RWPE2 (cell line): ENCODE results near the gene AOPEP.

Experiments
- ATAC-seq: fragments of 200-7000 bp; cut with Tn5 transposase; 3 replicates; pipeline ENCODE4 v1.9.1; 2021; ENCODE audit warnings: low read depth
- DNase-seq: peaks from one replicate; pipeline ENCODE4 v3.0.0-alpha.2; 2020; ENCODE audit warnings: low spot score
- H3K27ac ChIP-seq: fragments of 450-650 bp; 2 replicates; pipeline ENCODE4 v1.5.1; 2017; ENCODE audit warnings: mild to moderate bottlenecking; ENCODE audit not compliant: poor library complexity, severe bottlenecking
- H3K27me3 ChIP-seq: fragments of 250-450 bp; sonication (Bioruptor Pico); 2 replicates; pipeline ENCODE4 v1.5.1; 2021; ENCODE audit warnings: mild to moderate bottlenecking, moderate library complexity; ENCODE audit not compliant: insufficient read depth, poor library complexity, severe bottlenecking
- H3K36me3 ChIP-seq: fragments of 250-450 bp; sonication (Bioruptor Pico); 2 replicates; pipeline ENCODE4 v1.5.1; 2020; ENCODE audit warnings: low read depth, mild to moderate bottlenecking, moderate library complexity
- H3K4me1 ChIP-seq: fragments of 250-450 bp; sonication (Bioruptor Pico); 2 replicates; pipeline ENCODE4 v1.5.1; 2021; ENCODE audit warnings: mild to moderate bottlenecking, moderate library complexity; ENCODE audit not compliant: insufficient read depth, poor library complexity, severe bottlenecking
- H3K4me3 ChIP-seq: fragments of 250-450 bp; sonication (Bioruptor Pico); 2 replicates; pipeline ENCODE4 v1.5.1; 2021; ENCODE audit warnings: mild to moderate bottlenecking, moderate library complexity; ENCODE audit not compliant: severe bottlenecking
- H3K9me3 ChIP-seq: fragments of 250-450 bp; sonication (Bioruptor Pico); 2 replicates; pipeline ENCODE4 v1.5.1; 2021; ENCODE audit warnings: mild to moderate bottlenecking, moderate library complexity; ENCODE audit not compliant: severe bottlenecking
- TF ChIP-seq, protein P1 (sequence below): fragments of 450-650 bp; IDR thresholded peaks from one replicate; pipeline ENCODE4 v1.5.1; 2017; ENCODE audit warnings: mild to moderate bottlenecking, moderate library complexity; ENCODE audit not compliant: poor library complexity, severe bottlenecking

Gene AOPEP

DNA sequence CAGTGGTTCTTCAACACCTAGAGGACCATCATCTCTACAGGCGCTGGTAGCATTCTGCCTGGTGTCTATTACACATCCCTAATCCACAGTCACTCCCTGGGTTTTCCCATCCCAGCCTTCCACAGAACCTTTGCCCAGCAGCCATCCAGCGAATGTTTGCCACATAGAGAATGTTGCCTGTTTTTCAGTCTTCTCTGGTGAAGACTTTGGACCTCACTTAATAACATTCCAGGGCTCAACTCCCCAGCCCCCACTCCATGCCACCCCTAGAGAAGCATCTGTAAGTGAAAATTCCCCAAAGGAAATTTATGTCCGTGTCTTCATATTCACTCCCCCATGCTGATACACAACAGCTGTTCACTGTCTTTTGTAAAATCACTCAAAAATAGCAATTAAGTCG, 249.6 kb downstream of the AOPEP start:
- no peak overlapping the region for H3K27ac ChIP-seq
- H3K4me3 ChIP-seq: no peak overlapping the region
- DNase-seq: no peak
- ATAC-seq: no peak
- no peaks in the 10 kb centered on the region for H3K9me3 ChIP-seq
- no peaks in the 10 kb centered on the region for H3K4me1 ChIP-seq
- H3K27me3 ChIP-seq: no peaks in the 10 kb centered on the region
- no peaks in the 10 kb centered on the region for H3K36me3 ChIP-seq
- TF ChIP-seq, protein P1, sequence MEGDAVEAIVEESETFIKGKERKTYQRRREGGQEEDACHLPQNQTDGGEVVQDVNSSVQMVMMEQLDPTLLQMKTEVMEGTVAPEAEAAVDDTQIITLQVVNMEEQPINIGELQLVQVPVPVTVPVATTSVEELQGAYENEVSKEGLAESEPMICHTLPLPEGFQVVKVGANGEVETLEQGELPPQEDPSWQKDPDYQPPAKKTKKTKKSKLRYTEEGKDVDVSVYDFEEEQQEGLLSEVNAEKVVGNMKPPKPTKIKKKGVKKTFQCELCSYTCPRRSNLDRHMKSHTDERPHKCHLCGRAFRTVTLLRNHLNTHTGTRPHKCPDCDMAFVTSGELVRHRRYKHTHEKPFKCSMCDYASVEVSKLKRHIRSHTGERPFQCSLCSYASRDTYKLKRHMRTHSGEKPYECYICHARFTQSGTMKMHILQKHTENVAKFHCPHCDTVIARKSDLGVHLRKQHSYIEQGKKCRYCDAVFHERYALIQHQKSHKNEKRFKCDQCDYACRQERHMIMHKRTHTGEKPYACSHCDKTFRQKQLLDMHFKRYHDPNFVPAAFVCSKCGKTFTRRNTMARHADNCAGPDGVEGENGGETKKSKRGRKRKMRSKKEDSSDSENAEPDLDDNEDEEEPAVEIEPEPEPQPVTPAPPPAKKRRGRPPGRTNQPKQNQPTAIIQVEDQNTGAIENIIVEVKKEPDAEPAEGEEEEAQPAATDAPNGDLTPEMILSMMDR: no peak

DNA sequence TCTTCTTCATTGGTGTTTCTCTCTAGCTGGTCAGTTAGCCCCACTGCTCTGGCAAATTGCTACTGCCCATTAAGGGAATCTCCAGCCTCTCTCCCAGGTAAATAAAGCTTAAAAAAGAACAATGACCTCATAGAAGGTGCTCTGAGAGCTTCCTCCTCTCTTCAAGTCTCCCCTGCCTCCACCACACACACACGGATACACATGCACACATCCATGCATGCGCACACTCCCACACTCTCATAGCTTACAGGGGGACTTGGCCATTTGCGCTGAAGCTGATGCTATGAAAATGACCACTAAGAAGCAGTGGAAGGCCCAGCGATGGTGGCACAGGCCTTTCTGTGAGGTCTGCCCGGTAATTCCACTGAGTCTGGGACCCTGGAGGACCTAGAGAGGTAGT, 250.9 kb downstream of the AOPEP start:
- no peaks in the 10 kb centered on the region for H3K36me3 ChIP-seq
- H3K9me3 ChIP-seq: no peaks in the 10 kb centered on the region
- TF ChIP-seq, protein P1: no peak
- no peak overlapping the region for H3K27ac ChIP-seq
- H3K4me3 ChIP-seq: no peak overlapping the region
- ATAC-seq (no peak), DNase-seq (no peak)
- no peaks in the 10 kb centered on the region for H3K4me1 ChIP-seq
- H3K27me3 ChIP-seq: no peaks in the 10 kb centered on the region

DNA sequence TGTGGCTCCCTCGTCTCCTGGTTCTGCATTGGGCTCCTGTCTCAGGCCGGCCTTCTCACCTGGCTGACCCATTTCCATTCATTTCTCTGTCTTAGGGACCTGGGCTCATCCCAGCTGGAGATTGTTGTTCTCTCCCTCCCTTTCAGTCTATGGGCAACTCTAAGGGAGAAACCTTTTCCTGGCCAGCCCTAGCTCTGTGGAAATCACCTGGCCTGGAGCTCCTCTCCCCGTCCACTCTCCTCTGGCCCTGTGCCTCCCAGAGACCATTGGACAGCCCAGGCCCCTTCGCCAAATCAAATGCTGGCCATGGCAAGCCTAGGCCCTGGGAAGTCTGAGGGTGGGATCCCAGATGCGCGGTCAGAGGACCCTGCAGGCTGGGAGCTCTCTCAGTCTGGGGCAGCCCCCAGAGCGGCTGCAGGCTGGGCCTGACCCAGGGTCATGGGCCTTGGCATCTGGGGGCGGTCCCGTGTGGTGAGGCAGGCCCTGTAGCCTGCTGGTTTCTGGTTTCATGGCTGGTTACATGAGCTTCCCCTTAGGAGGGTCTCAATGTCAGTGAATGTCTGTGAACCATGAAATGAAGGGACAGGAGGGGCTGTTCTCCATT, 253.5 kb downstream of the AOPEP start:
- no peak for ATAC-seq
- Histone ChIP-seq H3K36me3 (no peaks in the 10 kb centered on the region), H3K4me1 (no peaks in the 10 kb centered on the region), H3K9me3 (no peaks in the 10 kb centered on the region), H3K27me3 (no peaks in the 10 kb centered on the region), H3K27ac (no peak overlapping the region), H3K4me3 (no peak overlapping the region)
- no peak for DNase-seq
- TF ChIP-seq, protein P1: no peak

DNA sequence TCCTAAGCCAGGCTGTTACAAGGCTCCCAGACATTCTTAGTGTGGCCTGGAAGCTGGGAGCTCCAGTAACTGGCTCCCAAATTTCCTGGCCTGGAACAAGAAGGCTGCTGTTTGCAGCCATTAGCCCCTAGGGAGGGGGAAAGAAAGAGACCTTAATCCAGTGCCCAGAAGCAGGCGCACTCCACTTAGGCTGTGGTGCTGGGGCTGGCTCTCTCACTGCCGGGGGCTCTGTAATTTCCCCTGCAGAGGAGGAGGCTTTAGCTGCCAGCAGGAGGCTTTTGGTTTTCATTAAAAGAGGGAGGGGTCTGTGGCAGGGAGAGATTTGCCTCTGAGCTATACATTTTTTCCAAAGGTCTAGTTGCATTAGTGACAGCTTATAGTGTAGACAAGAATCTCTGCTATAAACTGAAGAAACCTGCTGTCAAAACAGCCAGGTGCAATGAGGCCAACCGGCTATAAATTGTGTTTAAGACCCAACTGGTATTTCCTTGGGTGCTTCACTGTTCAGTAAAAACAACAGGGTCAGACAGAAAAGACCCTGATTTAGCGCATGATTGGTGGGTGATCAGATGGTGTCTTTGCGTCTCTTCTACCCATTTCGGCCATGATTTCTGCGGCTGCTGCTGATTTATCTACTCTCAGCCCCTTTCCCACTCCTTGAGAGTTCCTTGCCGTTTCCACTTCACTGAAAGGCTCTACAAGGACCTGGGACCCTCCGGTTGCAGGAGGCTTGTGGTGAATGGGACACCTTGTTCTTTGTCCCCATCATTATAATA, 254.6 kb downstream of the AOPEP start:
- TF ChIP-seq, protein P1: no peak
- Histone ChIP-seq H3K4me3 (no peak overlapping the region), H3K27me3 (no peaks in the 10 kb centered on the region), H3K27ac (no peak overlapping the region), H3K36me3 (no peaks in the 10 kb centered on the region), H3K4me1 (no peaks in the 10 kb centered on the region), H3K9me3 (no peaks in the 10 kb centered on the region)
- no peak for DNase-seq
- no peak for ATAC-seq

DNA sequence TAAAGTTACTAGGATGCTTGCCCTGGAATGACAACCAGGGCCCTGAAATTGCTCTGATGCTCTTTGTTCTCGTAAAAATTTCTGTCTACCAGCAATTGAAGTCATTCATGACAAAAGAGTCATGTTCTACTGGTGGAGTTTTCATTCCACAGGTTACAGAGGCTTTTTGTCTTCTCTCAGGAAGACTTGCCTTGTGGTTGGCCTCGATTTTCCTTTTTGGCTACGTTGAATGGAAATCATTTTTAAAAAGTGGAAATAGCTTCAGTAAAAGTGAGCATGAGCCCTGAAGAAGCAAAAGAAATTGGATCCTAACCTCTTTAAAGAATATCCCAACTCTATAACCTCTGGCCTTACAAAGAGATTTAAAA, 255.2 kb downstream of the AOPEP start:
- H3K4me3 ChIP-seq: no peak overlapping the region
- no peaks in the 10 kb centered on the region for H3K36me3 ChIP-seq
- H3K9me3 ChIP-seq: no peaks in the 10 kb centered on the region
- no peaks in the 10 kb centered on the region for H3K27me3 ChIP-seq
- H3K4me1 ChIP-seq: no peaks in the 10 kb centered on the region
- TF ChIP-seq, protein P1: no peak
- no peak for DNase-seq
- no peak overlapping the region for H3K27ac ChIP-seq
- ATAC-seq: no peak
